ENCODE measurements around the gene RNASEL.
"Not testable (repeated sequence)": the region's sequence is repeated elsewhere in the genome, so short reads cannot be mapped to it uniquely, and the experiment has no call there.

DNA sequence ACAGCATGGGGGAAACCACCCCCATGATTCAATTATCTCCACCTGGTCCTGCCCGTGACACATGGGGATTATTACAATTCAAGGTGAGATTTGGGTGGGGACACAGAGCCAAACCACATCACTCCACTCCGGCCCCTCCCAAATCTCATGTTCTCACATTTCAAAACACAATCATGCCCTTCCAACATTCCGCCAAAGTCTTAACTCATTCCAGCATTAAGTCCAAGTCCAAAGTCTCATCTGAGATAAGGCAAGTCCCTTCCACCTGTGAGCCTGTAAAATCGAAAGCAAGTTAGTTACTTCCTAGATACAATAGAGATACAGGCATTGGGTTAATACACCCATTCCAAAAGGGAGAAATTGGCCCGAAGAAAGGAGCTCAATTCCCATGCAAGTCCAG lies 60.9 kb downstream of the RNASEL start:
- TF ChIP-seq, protein P1, sequence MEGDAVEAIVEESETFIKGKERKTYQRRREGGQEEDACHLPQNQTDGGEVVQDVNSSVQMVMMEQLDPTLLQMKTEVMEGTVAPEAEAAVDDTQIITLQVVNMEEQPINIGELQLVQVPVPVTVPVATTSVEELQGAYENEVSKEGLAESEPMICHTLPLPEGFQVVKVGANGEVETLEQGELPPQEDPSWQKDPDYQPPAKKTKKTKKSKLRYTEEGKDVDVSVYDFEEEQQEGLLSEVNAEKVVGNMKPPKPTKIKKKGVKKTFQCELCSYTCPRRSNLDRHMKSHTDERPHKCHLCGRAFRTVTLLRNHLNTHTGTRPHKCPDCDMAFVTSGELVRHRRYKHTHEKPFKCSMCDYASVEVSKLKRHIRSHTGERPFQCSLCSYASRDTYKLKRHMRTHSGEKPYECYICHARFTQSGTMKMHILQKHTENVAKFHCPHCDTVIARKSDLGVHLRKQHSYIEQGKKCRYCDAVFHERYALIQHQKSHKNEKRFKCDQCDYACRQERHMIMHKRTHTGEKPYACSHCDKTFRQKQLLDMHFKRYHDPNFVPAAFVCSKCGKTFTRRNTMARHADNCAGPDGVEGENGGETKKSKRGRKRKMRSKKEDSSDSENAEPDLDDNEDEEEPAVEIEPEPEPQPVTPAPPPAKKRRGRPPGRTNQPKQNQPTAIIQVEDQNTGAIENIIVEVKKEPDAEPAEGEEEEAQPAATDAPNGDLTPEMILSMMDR (IDR thresholded peaks at IDR 0.05 in 8 of 11, conservative IDR thresholded peaks at IDR 0.05 in 3 of 11), result not testable (repeated sequence)
- TF ChIP-seq POLR2A (IDR thresholded peaks at IDR 0.05), result not testable (repeated sequence)
